Gastrocnemius medialis (tissue), 4 donors: ENCODE results near the gene SHROOM3.

Experiments
- POLR2A ChIP-seq, 2 donors: fragments of 450-650 bp; IDR thresholded peaks; one replicate each; pipeline ENCODE4 v1.6.1; 2017; ENCODE audit warnings: antibody characterized with exemption in 2 of 2, mild to moderate bottlenecking in 2 of 2, moderate library complexity in 2 of 2
- TF ChIP-seq, protein P1 (sequence below), 5 experiments: fragments of 450-650 bp in 3 of 5; fragments of 200-600 bp in 2 of 5; sonication (generic) in 2 of 5; IDR thresholded peaks in 4 of 5; conservative IDR thresholded peaks in 1 of 5; 1 replicate in 4 of 5; 2 replicates in 1 of 5; pipeline ENCODE4 v1.5.1; 2016 to 2019; ENCODE audit warnings: antibody characterized with exemption in 5 of 5, mild to moderate bottlenecking in 3 of 5, moderate library complexity in 3 of 5

DNA sequence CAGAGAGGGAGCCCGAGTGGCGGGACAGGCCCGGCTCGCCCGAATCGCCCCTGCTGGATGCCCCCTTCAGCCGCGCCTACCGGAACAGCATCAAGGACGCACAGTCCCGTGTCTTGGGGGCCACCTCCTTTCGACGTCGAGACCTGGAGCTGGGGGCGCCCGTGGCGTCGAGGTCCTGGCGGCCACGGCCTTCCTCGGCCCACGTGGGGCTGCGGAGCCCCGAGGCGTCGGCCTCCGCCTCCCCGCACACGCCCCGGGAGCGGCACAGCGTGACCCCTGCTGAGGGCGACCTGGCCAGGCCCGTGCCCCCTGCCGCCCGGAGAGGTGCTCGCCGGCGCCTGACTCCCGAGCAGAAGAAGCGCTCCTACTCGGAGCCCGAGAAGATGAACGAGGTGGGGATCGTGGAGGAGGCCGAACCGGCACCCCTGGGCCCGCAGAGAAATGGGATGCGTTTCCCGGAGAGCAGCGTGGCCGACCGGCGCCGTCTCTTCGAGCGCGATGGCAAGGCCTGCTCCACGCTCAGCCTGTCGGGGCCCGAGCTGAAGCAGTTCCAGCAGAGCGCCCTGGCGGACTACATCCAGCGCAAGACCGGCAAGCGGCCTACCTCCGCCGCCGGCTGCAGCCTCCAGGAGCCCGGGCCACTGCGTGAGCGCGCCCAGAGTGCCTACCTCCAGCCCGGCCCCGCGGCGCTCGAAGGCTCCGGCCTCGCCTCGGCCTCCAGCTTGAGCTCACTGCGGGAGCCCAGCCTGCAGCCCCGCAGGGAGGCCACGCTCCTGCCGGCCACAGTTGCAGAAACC is 306.0 kb downstream of the SHROOM3 start:
- no peak for TF ChIP-seq POLR2A (IDR thresholded peaks at IDR 0.05)
- TF ChIP-seq, protein P1, sequence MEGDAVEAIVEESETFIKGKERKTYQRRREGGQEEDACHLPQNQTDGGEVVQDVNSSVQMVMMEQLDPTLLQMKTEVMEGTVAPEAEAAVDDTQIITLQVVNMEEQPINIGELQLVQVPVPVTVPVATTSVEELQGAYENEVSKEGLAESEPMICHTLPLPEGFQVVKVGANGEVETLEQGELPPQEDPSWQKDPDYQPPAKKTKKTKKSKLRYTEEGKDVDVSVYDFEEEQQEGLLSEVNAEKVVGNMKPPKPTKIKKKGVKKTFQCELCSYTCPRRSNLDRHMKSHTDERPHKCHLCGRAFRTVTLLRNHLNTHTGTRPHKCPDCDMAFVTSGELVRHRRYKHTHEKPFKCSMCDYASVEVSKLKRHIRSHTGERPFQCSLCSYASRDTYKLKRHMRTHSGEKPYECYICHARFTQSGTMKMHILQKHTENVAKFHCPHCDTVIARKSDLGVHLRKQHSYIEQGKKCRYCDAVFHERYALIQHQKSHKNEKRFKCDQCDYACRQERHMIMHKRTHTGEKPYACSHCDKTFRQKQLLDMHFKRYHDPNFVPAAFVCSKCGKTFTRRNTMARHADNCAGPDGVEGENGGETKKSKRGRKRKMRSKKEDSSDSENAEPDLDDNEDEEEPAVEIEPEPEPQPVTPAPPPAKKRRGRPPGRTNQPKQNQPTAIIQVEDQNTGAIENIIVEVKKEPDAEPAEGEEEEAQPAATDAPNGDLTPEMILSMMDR (IDR thresholded peaks at IDR 0.05 in 4 of 5, conservative IDR thresholded peaks at IDR 0.05 in 1 of 5) = no peak
